ENCODE measurements around the gene C19orf73.

DNA sequence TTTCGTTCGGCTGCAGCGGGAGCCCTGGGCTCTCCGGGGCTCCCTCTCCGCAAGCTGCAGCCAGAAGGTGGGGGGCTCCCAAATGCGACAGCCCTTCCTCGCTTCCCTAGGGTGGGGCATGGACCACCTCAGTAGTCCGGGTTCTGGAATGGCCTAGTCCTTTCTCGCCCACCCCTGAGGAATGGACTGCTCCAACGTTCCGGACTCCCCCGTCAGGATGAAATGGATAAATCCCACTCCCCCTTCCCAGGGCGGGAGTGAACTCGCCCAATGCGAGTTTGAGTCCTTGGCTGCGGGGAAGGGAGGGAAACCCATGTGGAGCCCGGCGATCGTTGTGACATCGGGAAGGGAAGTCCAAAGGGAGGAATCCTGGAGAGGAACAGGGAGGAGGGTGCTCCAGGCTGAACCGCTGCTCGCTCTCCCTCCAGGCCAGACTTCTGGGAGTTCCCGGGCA, 30.7 kb upstream of the C19orf73 start:
- TF ChIP-seq, protein P1, sequence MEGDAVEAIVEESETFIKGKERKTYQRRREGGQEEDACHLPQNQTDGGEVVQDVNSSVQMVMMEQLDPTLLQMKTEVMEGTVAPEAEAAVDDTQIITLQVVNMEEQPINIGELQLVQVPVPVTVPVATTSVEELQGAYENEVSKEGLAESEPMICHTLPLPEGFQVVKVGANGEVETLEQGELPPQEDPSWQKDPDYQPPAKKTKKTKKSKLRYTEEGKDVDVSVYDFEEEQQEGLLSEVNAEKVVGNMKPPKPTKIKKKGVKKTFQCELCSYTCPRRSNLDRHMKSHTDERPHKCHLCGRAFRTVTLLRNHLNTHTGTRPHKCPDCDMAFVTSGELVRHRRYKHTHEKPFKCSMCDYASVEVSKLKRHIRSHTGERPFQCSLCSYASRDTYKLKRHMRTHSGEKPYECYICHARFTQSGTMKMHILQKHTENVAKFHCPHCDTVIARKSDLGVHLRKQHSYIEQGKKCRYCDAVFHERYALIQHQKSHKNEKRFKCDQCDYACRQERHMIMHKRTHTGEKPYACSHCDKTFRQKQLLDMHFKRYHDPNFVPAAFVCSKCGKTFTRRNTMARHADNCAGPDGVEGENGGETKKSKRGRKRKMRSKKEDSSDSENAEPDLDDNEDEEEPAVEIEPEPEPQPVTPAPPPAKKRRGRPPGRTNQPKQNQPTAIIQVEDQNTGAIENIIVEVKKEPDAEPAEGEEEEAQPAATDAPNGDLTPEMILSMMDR (IDR thresholded peaks at IDR 0.05) = no peak
- TF ChIP-seq POLR2A (IDR thresholded peaks at IDR 0.05) = peak in 2 of 4 donors; percentile 9 to 26

Measured in esophagus squamous epithelium (tissue), 4 donors.